ENCODE measurements around the gene CHST7.

The CHST7 gene

DNA sequence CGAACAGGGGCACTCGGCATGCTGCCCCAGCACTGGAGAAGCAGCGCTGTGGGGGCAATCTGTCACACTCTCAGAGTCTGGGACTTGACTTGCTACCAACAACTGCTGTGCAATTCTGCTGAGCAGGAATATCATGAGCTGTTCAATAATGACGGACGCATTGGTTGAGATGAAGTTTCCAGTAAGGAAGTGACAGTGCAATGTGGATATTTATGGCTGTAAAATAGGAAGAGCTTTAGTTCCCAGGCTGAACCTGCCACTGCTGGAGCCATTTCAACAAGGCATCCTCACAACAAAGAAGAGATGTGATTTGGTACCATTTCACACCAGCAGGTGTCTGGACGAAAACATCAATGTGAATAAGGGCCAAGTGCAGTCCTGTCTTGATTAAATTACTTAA, 24.2 kb downstream of the CHST7 start:
- TF ChIP-seq, protein P1, sequence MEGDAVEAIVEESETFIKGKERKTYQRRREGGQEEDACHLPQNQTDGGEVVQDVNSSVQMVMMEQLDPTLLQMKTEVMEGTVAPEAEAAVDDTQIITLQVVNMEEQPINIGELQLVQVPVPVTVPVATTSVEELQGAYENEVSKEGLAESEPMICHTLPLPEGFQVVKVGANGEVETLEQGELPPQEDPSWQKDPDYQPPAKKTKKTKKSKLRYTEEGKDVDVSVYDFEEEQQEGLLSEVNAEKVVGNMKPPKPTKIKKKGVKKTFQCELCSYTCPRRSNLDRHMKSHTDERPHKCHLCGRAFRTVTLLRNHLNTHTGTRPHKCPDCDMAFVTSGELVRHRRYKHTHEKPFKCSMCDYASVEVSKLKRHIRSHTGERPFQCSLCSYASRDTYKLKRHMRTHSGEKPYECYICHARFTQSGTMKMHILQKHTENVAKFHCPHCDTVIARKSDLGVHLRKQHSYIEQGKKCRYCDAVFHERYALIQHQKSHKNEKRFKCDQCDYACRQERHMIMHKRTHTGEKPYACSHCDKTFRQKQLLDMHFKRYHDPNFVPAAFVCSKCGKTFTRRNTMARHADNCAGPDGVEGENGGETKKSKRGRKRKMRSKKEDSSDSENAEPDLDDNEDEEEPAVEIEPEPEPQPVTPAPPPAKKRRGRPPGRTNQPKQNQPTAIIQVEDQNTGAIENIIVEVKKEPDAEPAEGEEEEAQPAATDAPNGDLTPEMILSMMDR (IDR thresholded peaks at IDR 0.05; ENCODE audit: low read depth, low read length) = no peak

DNA sequence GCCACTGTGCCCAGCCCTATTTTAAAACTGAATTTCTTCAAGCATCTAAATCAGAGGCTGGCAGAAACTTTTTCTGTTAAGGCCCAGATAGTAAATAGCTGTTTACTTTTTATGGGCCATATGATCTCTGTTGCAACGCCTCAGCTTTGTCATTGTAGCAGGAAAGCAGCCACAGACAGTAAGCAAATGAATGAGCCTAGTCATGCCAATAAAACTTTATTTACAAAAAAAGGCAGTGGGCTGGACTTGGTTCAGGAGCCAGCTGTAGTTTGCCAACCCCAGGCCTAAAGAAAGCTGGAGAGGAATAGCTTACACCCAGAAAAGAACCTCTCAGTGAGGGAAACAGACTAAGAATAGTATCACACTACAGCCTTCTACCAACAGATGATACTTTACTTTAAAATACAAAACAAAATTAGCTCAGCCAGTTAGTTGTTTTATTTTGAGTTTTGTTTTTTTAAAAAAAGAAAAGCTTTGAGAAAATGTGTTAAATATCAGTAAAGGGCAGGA, 25.5 kb downstream of the CHST7 start:
- TF ChIP-seq, protein P1 (IDR thresholded peaks at IDR 0.05; ENCODE audit: low read depth, low read length) = no peak
- no peak for DNase-seq (ENCODE audit: extremely low read depth, low read depth)

More for the DNA sequence above, 24.2 kb downstream of the CHST7 start:
- DNase-seq (ENCODE audit: extremely low read depth, low read depth) = no peak

DNA sequence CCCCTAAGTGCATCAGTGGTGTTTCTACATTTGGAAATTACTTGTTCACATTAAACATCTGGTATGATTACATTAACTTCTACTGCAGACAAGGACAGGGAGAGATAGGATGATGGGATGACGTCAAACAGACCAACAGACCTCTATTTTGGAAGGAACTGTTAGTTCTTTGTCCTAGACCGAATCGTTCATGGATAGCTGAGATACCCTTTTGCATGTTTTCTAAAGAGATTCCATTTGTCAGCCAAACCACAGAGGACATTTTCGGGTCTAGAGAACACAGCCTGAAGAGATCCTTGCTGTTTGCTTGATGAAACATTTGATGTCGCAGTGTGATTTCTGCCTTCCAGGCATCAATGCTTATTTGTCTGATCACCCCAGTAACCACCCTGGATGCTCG, 27.7 kb downstream of the CHST7 start:
- DNase-seq (ENCODE audit: extremely low read depth, low read depth) = no peak
- TF ChIP-seq, protein P1 (IDR thresholded peaks at IDR 0.05; ENCODE audit: low read depth, low read length) = no peak

DNA sequence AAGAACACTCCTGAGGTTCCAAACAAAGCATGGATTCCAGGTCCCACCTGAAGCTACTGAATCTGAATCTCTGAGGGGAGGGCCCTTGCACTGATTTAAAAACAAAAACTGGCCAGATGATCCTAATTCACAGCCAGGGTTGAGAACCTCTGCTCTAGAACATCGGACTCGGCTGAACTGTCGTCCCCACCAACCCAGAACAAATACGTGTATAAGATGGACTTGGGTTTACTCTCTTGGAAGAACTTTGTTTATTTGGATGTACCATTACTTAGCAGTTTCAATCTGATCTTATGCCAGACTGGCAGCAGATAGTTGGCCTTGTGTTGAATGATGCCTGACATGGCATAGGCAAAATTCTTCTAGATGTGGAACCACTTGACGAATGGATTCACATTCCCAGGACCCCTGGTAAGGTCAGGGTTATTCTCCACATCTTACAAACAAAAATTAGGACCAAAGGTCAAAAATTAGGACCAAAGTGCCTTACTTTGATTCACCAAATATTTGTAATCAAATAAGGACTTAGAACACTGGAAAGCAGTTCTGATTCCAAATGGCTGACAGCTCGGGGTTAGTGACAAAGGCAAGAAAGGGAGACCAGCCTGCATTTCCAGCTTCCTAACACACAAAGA, 29.0 kb downstream of the CHST7 start:
- TF ChIP-seq, protein P1 (IDR thresholded peaks at IDR 0.05; ENCODE audit: low read depth, low read length) = no peak
- no peak for DNase-seq (ENCODE audit: extremely low read depth, low read depth)

DNA sequence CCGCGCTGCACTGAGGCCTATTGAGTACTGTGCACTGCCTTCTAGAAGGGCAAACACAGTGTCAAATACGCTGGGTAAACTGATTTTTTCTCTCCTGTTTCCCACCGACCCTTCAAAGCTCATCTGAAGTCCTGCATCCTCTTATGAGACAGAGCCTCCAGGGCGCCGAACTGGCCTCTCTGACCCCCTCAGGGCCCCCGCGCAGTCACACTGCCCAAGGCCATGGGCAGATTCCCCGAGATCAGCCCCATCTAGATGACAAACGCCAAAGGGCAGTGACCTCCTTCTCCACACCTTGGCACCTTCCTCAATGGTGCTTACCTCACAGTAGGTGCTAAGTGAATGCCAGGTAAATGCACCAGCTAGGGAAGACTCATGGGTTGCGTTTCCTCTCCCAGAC, 34.4 kb downstream of the CHST7 start:
- TF ChIP-seq, protein P1 (IDR thresholded peaks at IDR 0.05; ENCODE audit: low read depth, low read length) = no peak

DNA sequence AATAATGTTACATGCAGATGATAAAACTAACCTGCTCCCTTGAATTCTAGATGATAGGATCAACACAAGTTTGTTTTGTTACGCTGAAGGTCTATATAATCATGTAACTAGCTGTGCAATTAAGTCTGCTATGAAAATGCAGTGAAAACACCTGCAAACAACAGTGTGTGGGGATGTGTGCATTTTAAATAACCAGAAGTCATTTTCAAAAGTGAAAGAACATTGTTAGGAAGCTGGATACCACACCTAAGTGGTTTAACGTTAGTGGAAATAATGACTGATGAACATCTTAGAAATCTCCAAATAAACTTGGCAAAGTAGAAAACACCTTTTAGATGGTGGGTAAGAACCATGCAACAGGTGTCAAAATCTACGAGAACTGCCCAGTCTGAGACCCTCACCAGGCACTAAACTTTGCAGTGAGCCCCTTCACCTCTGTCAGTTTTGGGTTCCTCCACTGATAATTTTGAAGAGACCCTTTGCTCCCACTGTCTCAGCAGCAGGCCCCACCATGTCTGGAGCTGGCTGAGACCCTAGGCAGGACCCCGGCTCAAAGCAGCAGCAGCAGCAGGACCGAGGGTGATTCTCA, 36.6 kb downstream of the CHST7 start:
- TF ChIP-seq, protein P1 (IDR thresholded peaks at IDR 0.05; ENCODE audit: low read depth, low read length) = no peak
- no peak for DNase-seq (ENCODE audit: extremely low read depth, low read depth)

More for the DNA sequence above, 34.4 kb downstream of the CHST7 start:
- DNase-seq (ENCODE audit: extremely low read depth, low read depth) = no peak

DNA sequence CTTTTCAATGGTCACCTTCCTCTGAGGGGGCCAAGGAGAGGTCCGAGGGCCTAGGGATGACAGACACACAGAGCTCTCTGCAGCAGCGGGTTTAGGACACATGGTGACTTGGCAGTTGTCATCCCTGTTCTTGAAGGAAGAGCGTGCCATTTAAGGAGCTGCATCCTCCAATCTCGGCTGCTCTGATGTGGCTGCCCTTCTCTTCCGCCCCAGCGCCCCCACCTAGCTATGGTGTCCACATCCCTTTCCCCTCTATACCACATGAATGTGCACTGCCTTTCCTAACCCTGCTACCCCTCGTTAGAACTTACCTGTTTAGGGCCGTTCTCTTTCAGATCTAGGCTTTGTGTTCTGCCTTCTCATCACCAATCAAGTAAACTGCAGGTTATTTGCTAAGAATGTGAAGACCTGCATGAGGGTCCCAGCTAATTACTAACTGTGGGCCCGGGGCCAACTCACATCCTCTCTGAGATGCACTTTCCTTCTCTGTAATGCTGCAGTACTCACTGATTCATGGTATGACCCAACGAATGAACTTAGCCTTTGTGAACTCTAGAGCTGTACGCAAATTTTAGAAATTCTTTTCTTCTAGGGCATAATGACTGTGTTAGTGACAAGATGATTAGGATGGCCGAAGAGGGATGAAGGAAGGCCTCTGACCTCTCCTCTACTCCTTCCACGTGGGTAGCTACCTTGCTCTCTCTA, 38.2 kb downstream of the CHST7 start:
- TF ChIP-seq, protein P1 (IDR thresholded peaks at IDR 0.05; ENCODE audit: low read depth, low read length) = no peak
- no peak for DNase-seq (ENCODE audit: extremely low read depth, low read depth)

Measured in AG09319 (cell line).